Gastrocnemius medialis (tissue), 4 donors: ENCODE measurements around the gene RELCH.

Experiments
- POLR2A ChIP-seq, 2 donors: fragments of 450-650 bp; IDR thresholded peaks; one replicate each; pipeline ENCODE4 v1.6.1; 2017; ENCODE audit warnings: antibody characterized with exemption in 2 of 2, mild to moderate bottlenecking in 2 of 2, moderate library complexity in 2 of 2
- TF ChIP-seq, protein P1 (sequence below), 5 experiments: fragments of 450-650 bp in 3 of 5; fragments of 200-600 bp in 2 of 5; sonication (generic) in 2 of 5; IDR thresholded peaks in 4 of 5; conservative IDR thresholded peaks in 1 of 5; 1 replicate in 4 of 5; 2 replicates in 1 of 5; pipeline ENCODE4 v1.5.1; 2016 to 2019; ENCODE audit warnings: antibody characterized with exemption in 5 of 5, mild to moderate bottlenecking in 3 of 5, moderate library complexity in 3 of 5

DNA sequence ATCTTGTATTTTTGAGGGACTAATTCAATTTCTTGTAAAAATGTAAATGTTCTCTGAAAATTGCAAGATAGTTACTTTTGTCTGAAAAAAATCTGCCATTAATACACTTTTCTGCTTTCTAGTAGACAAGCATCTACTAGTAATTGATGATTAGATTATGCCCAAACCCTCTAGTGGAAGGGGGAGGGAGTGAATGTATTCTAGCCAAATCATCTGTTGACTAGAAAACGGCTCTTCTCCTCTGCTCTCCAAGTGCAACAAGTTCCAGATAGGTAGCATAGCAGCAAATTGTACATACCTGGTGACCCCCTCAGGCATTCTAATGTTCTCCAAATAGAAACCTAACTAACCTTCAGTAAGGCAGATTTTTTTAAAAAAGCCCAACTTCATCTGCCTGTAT, 58.6 kb downstream of the RELCH start:
- TF ChIP-seq POLR2A (IDR thresholded peaks at IDR 0.05) = no peak
- TF ChIP-seq, protein P1, sequence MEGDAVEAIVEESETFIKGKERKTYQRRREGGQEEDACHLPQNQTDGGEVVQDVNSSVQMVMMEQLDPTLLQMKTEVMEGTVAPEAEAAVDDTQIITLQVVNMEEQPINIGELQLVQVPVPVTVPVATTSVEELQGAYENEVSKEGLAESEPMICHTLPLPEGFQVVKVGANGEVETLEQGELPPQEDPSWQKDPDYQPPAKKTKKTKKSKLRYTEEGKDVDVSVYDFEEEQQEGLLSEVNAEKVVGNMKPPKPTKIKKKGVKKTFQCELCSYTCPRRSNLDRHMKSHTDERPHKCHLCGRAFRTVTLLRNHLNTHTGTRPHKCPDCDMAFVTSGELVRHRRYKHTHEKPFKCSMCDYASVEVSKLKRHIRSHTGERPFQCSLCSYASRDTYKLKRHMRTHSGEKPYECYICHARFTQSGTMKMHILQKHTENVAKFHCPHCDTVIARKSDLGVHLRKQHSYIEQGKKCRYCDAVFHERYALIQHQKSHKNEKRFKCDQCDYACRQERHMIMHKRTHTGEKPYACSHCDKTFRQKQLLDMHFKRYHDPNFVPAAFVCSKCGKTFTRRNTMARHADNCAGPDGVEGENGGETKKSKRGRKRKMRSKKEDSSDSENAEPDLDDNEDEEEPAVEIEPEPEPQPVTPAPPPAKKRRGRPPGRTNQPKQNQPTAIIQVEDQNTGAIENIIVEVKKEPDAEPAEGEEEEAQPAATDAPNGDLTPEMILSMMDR (IDR thresholded peaks at IDR 0.05 in 4 of 5, conservative IDR thresholded peaks at IDR 0.05 in 1 of 5) = no peak
